COLO668 (cell line): ENCODE data around the gene CSNK2A3.
"Not testable (repeated sequence)": the region's sequence is repeated elsewhere in the genome, so short reads cannot be mapped to it uniquely, and the experiment has no call there.

ENCODE experiments used
- DNase-seq: peaks from one replicate; lab custom pipeline; 2025; ENCODE audit not compliant: unreplicated experiment; lab: John Stamatoyannopoulos, UW

CSNK2A3 gene

GRCh38 chr11:11380340-11380739 lies 27.3 kb upstream of the CSNK2A3 start:
- DNase-seq, result no peak

- no peak for DNase-seq
Measured at GRCh38 chr11:11379661-11380060, 26.6 kb upstream of the CSNK2A3 start.

DNA sequence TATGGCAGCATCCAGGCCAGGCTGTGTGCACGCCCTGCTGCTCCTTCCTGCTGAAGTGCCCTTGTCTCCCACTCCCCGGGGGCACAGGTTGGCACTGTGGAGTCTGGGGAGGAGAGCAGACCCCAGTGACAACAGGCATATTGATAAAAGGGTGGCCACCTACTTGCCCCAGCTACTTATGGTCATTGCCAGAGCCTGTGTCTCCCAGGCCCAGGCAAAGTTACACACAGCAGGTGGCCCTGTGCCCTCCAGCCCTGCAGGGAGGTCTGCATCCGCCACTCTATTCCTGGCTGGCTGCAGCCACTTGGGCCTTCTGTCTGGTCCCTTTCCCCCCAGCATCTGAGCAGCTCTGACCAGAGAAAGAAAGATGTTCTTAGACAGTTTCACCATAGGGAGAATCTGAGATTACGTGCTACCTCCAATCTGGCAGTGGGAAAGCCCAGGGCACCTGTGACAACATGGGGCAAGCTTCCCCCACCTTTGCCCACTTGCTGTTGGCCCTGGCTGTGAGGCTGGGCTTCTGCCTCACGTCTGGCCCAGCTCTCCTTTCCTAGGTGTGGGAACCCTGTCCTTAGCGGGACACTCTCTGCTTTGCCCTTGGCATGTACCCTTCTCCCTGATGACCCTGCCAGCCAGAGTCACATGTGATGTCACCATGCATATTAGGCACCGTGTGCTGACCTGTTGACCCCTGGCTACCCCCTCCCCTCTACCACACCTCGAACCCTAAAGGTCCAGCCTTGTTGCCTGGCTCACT lies 25.3 kb upstream of the CSNK2A3 start:
- no peak for DNase-seq

- no peak for DNase-seq
Measured at GRCh38 chr11:11374358-11375148, 21.5 kb upstream of the CSNK2A3 start.

- no peak for DNase-seq
Measured at GRCh38 chr11:11373934-11374333, 20.9 kb upstream of the CSNK2A3 start.

- DNase-seq, result no peak
Measured at GRCh38 chr11:11372461-11372860, 19.4 kb upstream of the CSNK2A3 start.

DNA sequence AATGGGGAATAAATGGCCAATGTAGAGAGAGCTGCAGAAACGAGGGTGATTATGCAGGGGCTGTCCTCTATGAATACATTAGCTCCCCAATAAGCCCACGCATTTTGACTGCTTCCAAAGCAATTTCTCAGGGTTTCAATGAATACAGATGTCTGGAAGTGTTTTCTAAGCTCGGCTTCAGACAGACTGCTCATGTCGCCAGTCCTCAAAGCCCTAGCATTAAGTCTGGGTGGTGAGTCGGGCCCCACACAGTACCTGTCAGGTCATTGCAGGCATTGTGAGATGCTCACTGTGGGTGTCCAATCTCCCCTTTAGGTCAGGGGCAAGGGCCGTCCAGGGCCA lies 17.9 kb upstream of the CSNK2A3 start:
- DNase-seq, result no peak

DNA sequence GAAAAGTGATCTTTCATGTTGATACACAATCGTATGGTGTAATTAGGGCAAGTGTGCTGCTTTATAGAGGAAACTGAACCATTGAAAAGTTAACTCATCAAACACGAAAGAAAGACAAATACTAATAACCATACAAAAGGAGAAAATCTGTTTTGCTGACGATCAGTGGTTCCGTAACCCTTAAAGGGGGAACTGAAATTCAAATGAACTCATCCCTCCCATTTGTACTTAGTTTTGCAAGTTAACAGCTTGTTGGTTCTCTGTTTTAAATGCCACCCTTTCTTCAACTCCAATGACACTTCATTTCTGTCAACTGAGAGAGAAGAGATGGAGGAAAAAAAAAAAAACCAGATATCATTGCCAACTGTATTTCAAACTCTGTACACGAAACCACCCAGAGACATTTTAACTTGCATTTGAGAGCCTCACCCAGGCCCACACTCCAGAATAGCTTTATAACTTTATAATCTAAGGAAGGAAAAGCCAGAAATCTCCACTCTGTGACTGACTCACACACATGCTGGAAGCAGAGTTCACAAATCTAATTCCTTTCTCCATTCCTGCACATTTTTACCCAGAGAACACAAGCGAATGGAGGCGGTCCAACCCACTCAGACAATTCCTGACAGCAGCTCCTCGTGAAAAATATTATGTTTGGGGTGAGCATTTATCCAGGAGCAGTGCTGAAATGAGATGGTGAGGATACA lies 17.4 kb upstream of the CSNK2A3 start:
- DNase-seq, result no peak

- DNase-seq, result no peak
Measured at GRCh38 chr11:11366793-11367192, 13.7 kb upstream of the CSNK2A3 start.

DNA sequence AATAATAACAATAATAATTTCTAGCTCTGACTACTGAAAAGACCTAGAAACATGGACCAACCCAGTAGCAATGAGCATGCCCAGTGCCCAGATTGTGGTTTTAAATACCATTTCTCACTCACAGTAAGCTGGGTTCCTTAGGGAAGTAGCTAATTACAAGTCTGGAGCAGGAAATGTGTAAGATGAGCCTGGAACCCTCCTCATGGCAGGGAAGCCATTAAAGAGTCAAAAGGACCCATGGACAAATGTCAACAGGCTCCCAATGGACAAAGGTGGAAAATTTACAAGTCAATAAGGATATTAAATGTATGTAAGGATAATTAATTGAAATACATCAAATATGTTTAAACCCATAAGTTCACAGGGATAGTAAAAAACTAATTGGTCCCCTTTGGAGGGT lies 10.6 kb upstream of the CSNK2A3 start:
- DNase-seq, result no peak

GRCh38 chr11:11359611-11360010 lies 6.6 kb upstream of the CSNK2A3 start:
- DNase-seq, result no peak

DNA sequence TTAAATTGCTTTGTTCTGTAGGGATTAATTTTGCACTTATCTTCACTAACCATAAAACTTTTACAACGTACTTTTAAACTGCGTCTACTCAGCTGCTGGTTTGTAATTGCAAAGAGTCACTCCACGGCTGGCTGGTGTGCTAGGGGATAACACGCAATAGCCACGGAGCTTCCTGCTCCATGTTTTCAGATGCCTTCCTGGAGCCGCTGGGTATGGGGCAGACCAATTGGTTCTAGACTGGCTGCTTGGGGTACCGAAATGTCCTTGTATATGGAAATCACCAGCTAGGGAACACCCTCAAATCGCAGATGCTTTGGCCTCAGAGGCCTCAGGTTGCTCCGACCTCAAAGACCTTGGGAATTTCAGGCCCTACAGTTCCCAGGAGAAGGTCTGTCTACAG lies 3.8 kb upstream of the CSNK2A3 start:
- no peak for DNase-seq

- not testable (repeated sequence) for DNase-seq
Measured at GRCh38 chr11:11351851-11352250, 1.2 kb downstream of the CSNK2A3 start.

GRCh38 chr11:11351042-11351586 lies 1.9 kb downstream of the CSNK2A3 start:
- no peak for DNase-seq

DNA sequence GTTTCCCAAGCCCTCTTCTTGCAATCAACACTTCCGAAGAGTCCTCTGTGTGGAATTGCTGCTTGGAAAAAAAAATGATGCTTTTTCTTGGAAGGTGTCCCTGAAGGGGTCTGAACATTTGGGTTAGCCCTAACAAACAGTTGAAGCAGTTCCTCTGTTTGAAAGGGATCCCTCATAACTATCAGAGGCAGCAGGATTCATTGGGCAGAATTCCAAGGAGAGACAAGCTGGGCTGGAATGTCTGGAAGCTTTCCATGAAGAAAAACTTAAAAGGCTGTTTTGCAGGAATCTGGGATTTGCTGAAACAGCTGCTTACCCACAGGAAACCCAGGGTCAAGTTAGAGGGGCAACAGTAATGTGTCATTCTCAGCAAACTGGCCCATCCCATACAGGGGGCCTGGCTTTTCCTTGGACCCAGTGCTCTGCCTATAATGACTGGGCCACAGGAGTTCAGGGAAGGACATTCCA lies 3.1 kb downstream of the CSNK2A3 start:
- DNase-seq, result no peak

- DNase-seq, result no peak
Measured at GRCh38 chr11:11349106-11349825, 3.8 kb downstream of the CSNK2A3 start.

GRCh38 chr11:11348303-11348702 lies 4.7 kb downstream of the CSNK2A3 start:
- DNase-seq, result no peak

DNA sequence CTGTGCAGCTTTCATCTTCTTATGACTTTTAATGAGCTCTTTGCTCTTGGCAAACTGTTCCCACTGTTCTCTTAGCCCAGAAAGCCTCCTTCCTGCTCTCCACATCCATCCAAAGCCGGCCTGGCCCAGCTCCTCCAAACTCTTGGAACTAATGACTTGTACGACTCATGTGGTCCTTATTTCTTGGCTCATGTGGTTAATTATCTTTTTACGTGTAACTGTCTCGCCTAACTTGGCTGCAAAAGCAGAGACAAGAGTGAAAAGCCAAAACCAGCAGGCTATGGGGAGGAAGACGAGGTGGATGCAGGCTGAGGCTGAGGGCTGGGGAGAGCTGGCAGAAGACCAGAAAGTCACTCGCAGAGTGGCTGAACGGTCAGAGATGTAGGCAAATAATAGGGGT lies 5.5 kb downstream of the CSNK2A3 start:
- DNase-seq, result no peak

- peak; percentile 51 for DNase-seq
Measured at GRCh38 chr11:11346303-11346702, 6.7 kb downstream of the CSNK2A3 start.

DNA sequence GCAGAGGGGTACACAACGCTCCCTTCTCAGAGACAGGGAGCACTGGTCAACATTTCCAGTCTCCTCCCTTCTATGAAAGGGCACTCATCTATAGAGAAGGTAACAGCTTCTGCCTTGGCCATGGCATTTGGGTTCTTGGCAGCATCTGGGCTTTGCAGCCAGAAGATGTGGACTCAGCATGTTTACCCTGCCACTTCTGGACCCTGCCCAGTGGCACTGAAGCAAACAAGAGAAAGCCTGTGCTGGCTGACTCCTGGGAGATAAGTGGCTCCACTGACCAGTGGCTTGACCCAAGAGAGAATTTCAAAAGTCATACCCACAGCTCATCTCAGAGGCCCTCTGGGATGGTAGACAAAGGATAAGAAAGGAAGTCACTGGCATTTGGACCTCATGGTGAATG lies 8.0 kb downstream of the CSNK2A3 start:
- DNase-seq, result no peak

DNA sequence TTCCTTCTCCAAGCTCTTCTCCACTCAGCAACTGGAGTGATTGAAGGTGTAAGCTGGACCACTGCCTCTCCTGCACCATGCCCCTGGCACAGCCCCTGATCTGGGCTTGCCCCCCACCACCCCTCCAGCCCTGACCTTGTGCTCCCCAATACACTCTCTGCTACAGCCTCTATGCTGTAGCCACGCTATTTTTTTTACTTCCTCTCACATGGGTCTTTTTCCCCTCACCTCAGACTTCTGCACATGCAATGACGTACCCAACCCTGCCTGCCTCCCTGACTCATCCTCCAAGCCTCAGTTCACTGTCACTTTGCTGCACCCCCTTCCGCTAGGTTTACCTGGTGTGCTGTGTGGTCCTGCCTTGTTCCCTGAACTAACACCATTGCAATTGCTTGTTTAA lies 9.0 kb downstream of the CSNK2A3 start:
- DNase-seq, result no peak
